ENCODE data around the gene CAMK1D. TPM values are rescaled to one million over a fixed set of nuclear protein-coding genes. Genes with fewer than 3 reads are reported as not detected.
"Not testable (repeated sequence)": the region's sequence is repeated elsewhere in the genome, so short reads cannot be mapped to it uniquely, and the experiment has no call there.

Gene CAMK1D
- polyA plus RNA-seq, 12 donors, result 1.6 to 16.1 (median 3.5) TPM; not detected in 1

- no peak for DNase-seq
Measured at GRCh38 chr10:12720217-12720981, 371.1 kb downstream of the CAMK1D start.

- DNase-seq, result no peak
Measured at GRCh38 chr10:12721334-12721733, 372.0 kb downstream of the CAMK1D start.

GRCh38 chr10:12723220-12723619 lies 373.9 kb downstream of the CAMK1D start:
- DNase-seq, result no peak

- no peak for DNase-seq
Measured at GRCh38 chr10:12724807-12725579, 375.6 kb downstream of the CAMK1D start.

GRCh38 chr10:12725580-12725888 lies 376.2 kb downstream of the CAMK1D start:
- not testable (repeated sequence) for DNase-seq

- DNase-seq, result no peak
Measured at GRCh38 chr10:12726971-12727831, 377.9 kb downstream of the CAMK1D start.

GRCh38 chr10:12727832-12728215 lies 378.5 kb downstream of the CAMK1D start:
- DNase-seq, result no peak

GRCh38 chr10:12728494-12728893 lies 379.1 kb downstream of the CAMK1D start:
- no peak for DNase-seq

GRCh38 chr10:12729885-12730284 lies 380.5 kb downstream of the CAMK1D start:
- no peak for DNase-seq

GRCh38 chr10:12730809-12731519 lies 381.6 kb downstream of the CAMK1D start:
- no peak for DNase-seq

- DNase-seq, result no peak
Measured at GRCh38 chr10:12733271-12733670, 383.9 kb downstream of the CAMK1D start.

GRCh38 chr10:12735843-12736462 lies 386.6 kb downstream of the CAMK1D start:
- DNase-seq, result no peak

GRCh38 chr10:12740813-12741212 lies 391.5 kb downstream of the CAMK1D start:
- DNase-seq, result no peak

- DNase-seq, result peak; percentile 72
Measured at GRCh38 chr10:12741360-12741804, 392.0 kb downstream of the CAMK1D start.

GRCh38 chr10:12742771-12743170 lies 393.4 kb downstream of the CAMK1D start:
- no peak for DNase-seq

- DNase-seq, result not testable (repeated sequence)
Measured at GRCh38 chr10:12743466-12743865, 394.1 kb downstream of the CAMK1D start.

GRCh38 chr10:12743941-12744340 lies 394.6 kb downstream of the CAMK1D start:
- DNase-seq, result no peak

GRCh38 chr10:12748186-12748585 lies 398.8 kb downstream of the CAMK1D start:
- DNase-seq, result no peak

GRCh38 chr10:12749760-12750478 lies 400.6 kb downstream of the CAMK1D start:
- no peak for DNase-seq

GRCh38 chr10:12750526-12751201 lies 401.3 kb downstream of the CAMK1D start:
- DNase-seq, result no peak
